ENCODE measurements around the gene UBE2E3.
"Not testable (repeated sequence)": the region's sequence is repeated elsewhere in the genome, so short reads cannot be mapped to it uniquely, and the experiment has no call there.

Gene UBE2E3

GRCh38 chr2:181066333-181066732 lies 85.9 kb downstream of the UBE2E3 start:
- intact Hi-C loops (cut with DNase I), result no loop called here
- no peak for DNase-seq

GRCh38 chr2:181070119-181070835 lies 89.9 kb downstream of the UBE2E3 start:
- no peak for DNase-seq
- intact Hi-C loops (cut with DNase I), result no loop called here

GRCh38 chr2:181070836-181071200 lies 90.4 kb downstream of the UBE2E3 start:
- DNase-seq, result no peak
- intact Hi-C loops (cut with DNase I), result no loop called here

- intact Hi-C loops (cut with DNase I), result no loop called here
- no peak for DNase-seq
Measured at GRCh38 chr2:181072486-181073235, 92.3 kb downstream of the UBE2E3 start.

GRCh38 chr2:181073896-181074295 lies 93.5 kb downstream of the UBE2E3 start:
- intact Hi-C loops (cut with DNase I), result no loop called here
- DNase-seq, result no peak

GRCh38 chr2:181074457-181074856 lies 94.1 kb downstream of the UBE2E3 start:
- no peak for DNase-seq
- intact Hi-C loops (cut with DNase I), result no loop called here

- no peak for DNase-seq
- intact Hi-C loops (cut with DNase I), result no loop called here
Measured at GRCh38 chr2:181076658-181077057, 96.3 kb downstream of the UBE2E3 start.

- intact Hi-C loops (cut with DNase I), result no loop called here
- peak in 7 of 42 donors; percentile 3 to 58 (median 11) for DNase-seq
Measured at GRCh38 chr2:181077128-181077709, 96.8 kb downstream of the UBE2E3 start.

GRCh38 chr2:181083140-181083539 lies 102.7 kb downstream of the UBE2E3 start:
- intact Hi-C loops (cut with DNase I), result no loop called here
- DNase-seq, result no peak

GRCh38 chr2:181085734-181086133 lies 105.3 kb downstream of the UBE2E3 start:
- no peak for DNase-seq

GRCh38 chr2:181091920-181092319 lies 111.5 kb downstream of the UBE2E3 start:
- DNase-seq; intact Hi-C loops (cut with DNase I): not testable (repeated sequence)

More at GRCh38 chr2:181085734-181086133, 105.3 kb downstream of the UBE2E3 start:
- intact Hi-C loops (cut with DNase I), result no loop called here

GRCh38 chr2:181095486-181095885 lies 115.1 kb downstream of the UBE2E3 start:
- no peak for DNase-seq
- intact Hi-C loops (cut with DNase I), result no loop called here

GRCh38 chr2:181103659-181104058 lies 123.3 kb downstream of the UBE2E3 start:
- intact Hi-C loops (cut with DNase I), result loop anchor here (10.0 kb wide), 1 partner anchor 611 kb away; no protein-coding TSS in a partner anchor

GRCh38 chr2:181104512-181105115 lies 124.2 kb downstream of the UBE2E3 start:
- peak in 8 of 42 donors; percentile 3 to 40 (median 17) for DNase-seq
- intact Hi-C loops (cut with DNase I), result loop anchor here (10.0 kb wide), 1 partner anchor 610 kb away; no protein-coding TSS in a partner anchor

More at GRCh38 chr2:181103659-181104058, 123.3 kb downstream of the UBE2E3 start:
- no peak for DNase-seq

GRCh38 chr2:181105562-181105961 lies 125.2 kb downstream of the UBE2E3 start:
- intact Hi-C loops (cut with DNase I), result loop anchor here (10.0 kb wide), 1 partner anchor 609 kb away; no protein-coding TSS in a partner anchor
- no peak for DNase-seq

- intact Hi-C loops (cut with DNase I), result loop anchor here (10.0 kb wide), 1 partner anchor 609 kb away; no protein-coding TSS in a partner anchor
- DNase-seq, result no peak
Measured at GRCh38 chr2:181106229-181106628, 125.8 kb downstream of the UBE2E3 start.

- no peak for DNase-seq
- intact Hi-C loops (cut with DNase I), result loop anchor here (10.0 kb wide), 1 partner anchor 608 kb away; no protein-coding TSS in a partner anchor
Measured at GRCh38 chr2:181106789-181107627, 126.6 kb downstream of the UBE2E3 start.

GRCh38 chr2:181107628-181107945 lies 127.2 kb downstream of the UBE2E3 start:
- DNase-seq, result no peak
- intact Hi-C loops (cut with DNase I), result loop anchor here (10.0 kb wide), 1 partner anchor 607 kb away; no protein-coding TSS in a partner anchor

GRCh38 chr2:181111059-181111458 lies 130.7 kb downstream of the UBE2E3 start:
- DNase-seq, result no peak
- intact Hi-C loops (cut with DNase I), result no loop called here
